ENCODE measurements around the gene DHODH. TPM values are rescaled to one million over a fixed set of nuclear protein-coding genes. Genes with fewer than 3 reads are reported as not detected.
"Not testable (repeated sequence)": the region's sequence is repeated elsewhere in the genome, so short reads cannot be mapped to it uniquely, and the experiment has no call there.

Gene DHODH
- total RNA-seq, 1 donor from 2014 or later, result 6.2 TPM

DNA sequence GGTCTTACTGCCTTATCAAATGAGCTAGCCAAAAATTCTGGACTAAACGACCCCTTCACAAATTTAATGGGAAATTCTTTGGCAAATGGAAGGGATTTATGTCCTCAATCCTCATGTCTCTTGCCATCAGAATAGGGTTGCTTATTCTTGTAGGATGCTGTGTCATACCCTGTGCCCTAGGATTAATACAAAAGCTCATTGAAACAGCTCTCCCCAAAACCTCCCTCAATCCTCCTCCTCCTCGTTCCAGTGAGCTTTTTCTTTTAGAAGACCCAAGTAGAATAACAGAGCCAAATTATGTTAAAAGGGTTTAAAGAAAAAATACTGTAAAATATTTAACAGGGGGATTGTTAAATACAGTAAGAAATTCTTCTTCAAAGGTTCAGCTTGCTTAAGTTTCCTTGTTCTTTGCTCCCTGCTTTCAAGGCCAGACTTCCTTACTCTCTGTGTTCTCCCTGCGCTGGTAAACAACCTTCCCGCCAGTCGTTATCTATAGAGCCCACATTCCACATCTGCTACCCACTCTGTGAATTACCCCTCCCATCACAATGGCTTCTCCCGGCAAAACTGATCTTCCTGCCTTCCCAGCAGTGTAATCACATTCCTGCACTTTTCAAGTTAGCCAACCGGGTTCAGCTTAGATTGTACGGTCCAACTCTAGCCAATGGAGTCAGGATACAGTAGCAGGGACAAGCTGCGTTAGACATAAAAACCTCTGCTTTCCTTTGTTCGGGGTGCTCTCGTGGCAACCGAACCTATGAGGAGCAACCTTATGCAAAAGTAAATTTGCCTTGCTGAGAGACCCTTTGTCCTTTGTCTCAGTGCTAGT lies 64.2 kb downstream of the DHODH start:
- Mint-ChIP-seq H3K9me3 (ENCODE audit: unreplicated experiment) (no peaks in the 10 kb centered on the region), H3K4me3 (ENCODE audit: unreplicated experiment) (no peak overlapping the region), H3K27ac (ENCODE audit: unreplicated experiment) (no peak overlapping the region), H3K27me3 (ENCODE audit: unreplicated experiment) (no peaks in the 10 kb centered on the region), H3K4me1 (ENCODE audit: unreplicated experiment) (no peaks in the 10 kb centered on the region), H3K36me3 (ENCODE audit: unreplicated experiment) (no peaks in the 10 kb centered on the region)
- no peak for DNase-seq (ENCODE audit: extremely low spot score, unreplicated experiment)
- TF ChIP-seq, protein P1, sequence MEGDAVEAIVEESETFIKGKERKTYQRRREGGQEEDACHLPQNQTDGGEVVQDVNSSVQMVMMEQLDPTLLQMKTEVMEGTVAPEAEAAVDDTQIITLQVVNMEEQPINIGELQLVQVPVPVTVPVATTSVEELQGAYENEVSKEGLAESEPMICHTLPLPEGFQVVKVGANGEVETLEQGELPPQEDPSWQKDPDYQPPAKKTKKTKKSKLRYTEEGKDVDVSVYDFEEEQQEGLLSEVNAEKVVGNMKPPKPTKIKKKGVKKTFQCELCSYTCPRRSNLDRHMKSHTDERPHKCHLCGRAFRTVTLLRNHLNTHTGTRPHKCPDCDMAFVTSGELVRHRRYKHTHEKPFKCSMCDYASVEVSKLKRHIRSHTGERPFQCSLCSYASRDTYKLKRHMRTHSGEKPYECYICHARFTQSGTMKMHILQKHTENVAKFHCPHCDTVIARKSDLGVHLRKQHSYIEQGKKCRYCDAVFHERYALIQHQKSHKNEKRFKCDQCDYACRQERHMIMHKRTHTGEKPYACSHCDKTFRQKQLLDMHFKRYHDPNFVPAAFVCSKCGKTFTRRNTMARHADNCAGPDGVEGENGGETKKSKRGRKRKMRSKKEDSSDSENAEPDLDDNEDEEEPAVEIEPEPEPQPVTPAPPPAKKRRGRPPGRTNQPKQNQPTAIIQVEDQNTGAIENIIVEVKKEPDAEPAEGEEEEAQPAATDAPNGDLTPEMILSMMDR (IDR thresholded peaks at IDR 0.05), result no peak

DNA sequence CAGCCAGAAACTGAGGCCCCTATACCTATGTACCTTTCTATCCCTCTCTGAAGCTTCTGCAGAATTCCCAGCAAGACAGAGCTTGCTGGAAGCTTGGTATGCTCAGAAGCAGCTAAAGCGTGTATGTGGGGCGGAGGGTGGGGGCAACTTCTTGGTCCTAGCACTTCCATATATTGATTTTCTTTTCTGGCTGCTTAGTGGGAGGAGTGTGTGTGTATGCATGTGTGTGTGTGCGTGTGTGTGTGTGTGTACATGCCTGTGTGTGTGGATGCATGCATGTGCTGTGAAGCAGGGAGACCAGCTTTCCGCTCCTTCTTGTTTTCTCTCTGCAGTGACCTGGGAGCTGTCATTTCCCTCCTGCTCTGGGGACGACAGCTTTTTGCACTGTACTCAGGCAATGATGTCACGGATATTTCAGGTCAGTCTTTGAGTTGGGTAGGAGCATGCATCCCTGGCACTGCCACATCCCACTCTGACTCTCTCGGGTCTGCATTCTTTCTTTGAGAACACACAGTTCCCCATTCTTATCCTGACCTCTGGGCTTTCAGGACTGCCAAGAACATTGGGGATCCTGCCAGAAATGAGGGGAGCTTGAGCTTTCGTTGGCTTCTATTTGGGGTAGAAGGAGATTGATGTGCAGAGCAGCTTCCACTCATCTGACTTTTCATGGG lies 65.2 kb downstream of the DHODH start:
- Mint-ChIP-seq H3K4me3 (ENCODE audit: unreplicated experiment) (no peak overlapping the region), H3K4me1 (ENCODE audit: unreplicated experiment) (no peaks in the 10 kb centered on the region), H3K27me3 (ENCODE audit: unreplicated experiment) (no peaks in the 10 kb centered on the region), H3K36me3 (ENCODE audit: unreplicated experiment) (peaks cover 7% of the 10 kb centered on the region), H3K27ac (ENCODE audit: unreplicated experiment) (no peak overlapping the region), H3K9me3 (ENCODE audit: unreplicated experiment) (no peaks in the 10 kb centered on the region)
- TF ChIP-seq, protein P1 (IDR thresholded peaks at IDR 0.05), result no peak
- no peak for DNase-seq (ENCODE audit: extremely low spot score, unreplicated experiment)

DNA sequence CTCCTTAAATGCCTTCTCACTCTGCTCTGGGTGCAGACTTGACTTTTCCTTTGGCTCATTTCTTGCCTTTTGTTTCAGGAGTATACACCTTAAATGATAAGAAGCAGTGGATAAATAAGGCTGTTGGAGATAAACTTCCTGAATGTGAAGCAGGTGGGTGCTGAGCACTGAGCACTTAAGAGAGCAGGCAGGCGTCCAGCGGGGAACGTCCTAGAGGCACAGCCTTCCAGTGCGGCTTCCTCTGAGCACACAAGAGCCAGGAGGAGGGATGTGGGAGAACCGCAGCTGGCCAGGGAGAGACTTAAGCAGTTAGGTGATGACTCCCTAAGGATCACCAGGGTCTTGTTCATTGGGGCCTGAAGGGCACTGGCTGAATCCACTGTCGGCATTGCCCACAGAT lies 66.5 kb downstream of the DHODH start:
- not testable (repeated sequence) for H3K4me1 Mint-ChIP-seq (ENCODE audit: unreplicated experiment); H3K36me3 Mint-ChIP-seq (ENCODE audit: unreplicated experiment); DNase-seq (ENCODE audit: extremely low spot score, unreplicated experiment); H3K27me3 Mint-ChIP-seq (ENCODE audit: unreplicated experiment); H3K4me3 Mint-ChIP-seq (ENCODE audit: unreplicated experiment); H3K27ac Mint-ChIP-seq (ENCODE audit: unreplicated experiment); H3K9me3 Mint-ChIP-seq (ENCODE audit: unreplicated experiment)

Other genes starting within 250 kb of the DHODH start
- gene AP1G1, start 199.9 kb upstream of the DHODH start, total RNA-seq, result 72.7 and 73.0 TPM in 2 replicates
- 30.9 and 32.4 TPM in 2 replicates for gene ATXN1L, start 162.8 kb upstream of the DHODH start, total RNA-seq
- gene ZNF821, start 124.6 kb upstream of the DHODH start, total RNA-seq, result 13.2 and 14.1 TPM in 2 replicates
- 230 and 233 TPM in 2 replicates for gene IST1, start 113.2 kb upstream of the DHODH start, total RNA-seq
- gene PKD1L3, start 8.3 kb upstream of the DHODH start, total RNA-seq, result not detected in 2 replicates
- not detected in 2 replicates for gene HP, start 45.8 kb downstream of the DHODH start, total RNA-seq
- not detected in 2 replicates for gene HPR, start 54.5 kb downstream of the DHODH start, total RNA-seq
- gene TXNL4B, start 84.9 kb downstream of the DHODH start, total RNA-seq, result 10.0 and 11.5 TPM in 2 replicates
- 57.0 and 59.3 TPM in 2 replicates for gene DHX38, start 85.1 kb downstream of the DHODH start, total RNA-seq
- 2.2 and 2.8 TPM in 2 replicates for gene PMFBP1, start 163.4 kb downstream of the DHODH start, total RNA-seq